GM19193 (cell line): ENCODE data around the gene PLXNA4.

Source experiments
- POLR2A ChIP-seq: IDR thresholded peaks from 4 replicates; pipeline ENCODE4 v1.6.1; 2011; ENCODE audit not compliant: insufficient read depth, insufficient read length; ENCODE audit errors: extremely low read depth

PLXNA4 gene

DNA sequence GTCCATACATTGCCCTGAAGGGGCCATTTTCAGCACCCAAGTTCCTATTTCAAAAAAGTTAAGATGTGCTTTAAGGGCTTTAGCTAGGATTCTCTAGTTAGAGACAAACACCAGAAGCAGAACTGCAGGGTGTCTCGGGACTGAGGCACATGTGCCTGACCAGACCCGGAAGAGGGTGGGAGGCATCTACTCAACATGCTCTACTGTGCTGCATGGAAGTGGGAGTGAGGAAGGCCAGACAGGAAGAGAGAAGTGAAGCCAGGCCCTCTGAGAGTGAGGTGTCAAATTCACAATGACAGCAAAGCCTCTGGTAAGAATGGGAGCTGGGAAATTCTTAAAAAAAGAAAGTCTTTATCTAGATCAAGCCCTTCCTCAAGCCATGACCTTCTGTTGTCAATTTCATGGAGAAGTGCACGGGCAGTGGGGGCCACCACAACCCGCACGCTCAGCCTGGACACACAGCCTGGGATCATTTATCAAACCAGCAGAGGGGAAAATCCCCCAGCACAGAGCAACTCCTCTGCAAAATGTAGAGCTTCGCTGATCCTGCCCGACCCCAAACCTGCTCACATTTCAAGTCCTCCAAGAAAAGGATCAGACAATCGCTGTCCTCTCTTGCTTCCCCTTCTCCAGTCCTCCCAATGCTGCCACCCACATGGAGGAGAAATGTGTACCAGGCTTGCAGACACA, 38.7 kb downstream of the PLXNA4 start:
- TF ChIP-seq POLR2A: no peak

DNA sequence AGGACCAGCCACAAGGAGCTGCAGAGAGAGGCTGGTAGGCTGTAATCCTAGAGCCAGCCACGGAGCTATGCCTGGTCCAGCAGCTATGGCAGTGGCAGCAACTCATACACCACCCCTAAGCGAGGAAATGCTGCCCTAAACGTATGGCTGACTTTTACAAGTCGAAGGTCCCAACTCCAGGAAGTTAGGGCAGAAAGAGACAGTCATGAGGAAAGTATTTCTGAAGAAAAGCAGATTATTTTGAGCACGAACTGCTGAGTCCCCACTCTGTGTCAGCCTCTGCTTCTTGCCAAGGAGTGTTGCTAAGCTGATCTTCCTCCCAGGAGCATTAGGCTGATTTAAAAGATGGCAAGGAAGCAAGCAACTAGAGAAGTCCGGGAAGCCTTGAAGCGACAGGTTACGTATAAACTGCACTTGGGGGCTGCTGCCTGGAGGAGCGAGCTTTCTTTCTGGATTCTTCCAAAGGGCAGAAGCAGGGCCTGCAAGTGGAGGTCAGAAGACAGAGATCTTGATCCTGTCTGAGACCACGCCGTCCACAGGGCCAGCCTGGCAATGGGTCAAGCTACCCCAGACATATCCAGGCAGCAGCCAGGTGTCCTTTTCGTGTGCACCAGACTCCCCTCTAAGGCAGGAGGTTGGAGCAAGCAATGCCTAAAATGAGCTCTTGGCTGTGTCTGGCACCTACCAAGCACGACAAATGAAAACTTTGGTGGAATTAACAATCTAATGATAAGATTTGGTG, 39.4 kb downstream of the PLXNA4 start:
- no peak for TF ChIP-seq POLR2A

DNA sequence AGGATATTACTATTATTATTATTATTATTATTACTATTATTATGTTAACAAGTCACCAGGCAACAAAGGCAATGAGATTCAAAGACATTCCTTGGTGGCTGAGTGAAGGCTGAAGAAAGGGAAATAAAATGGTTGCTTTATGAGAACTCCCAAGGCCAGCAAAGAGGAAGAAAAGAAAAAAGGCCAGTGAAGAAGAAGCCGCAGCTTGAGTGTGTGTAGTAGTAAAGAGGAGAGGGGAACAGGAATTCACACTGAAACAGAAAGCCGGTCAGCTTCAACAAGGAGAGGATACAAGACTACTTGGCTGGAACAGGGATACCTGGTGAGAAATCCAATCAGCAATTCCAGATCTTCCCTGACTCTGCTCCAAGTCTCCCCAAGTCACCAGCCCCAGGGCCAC, 42.4 kb downstream of the PLXNA4 start:
- no peak for TF ChIP-seq POLR2A

DNA sequence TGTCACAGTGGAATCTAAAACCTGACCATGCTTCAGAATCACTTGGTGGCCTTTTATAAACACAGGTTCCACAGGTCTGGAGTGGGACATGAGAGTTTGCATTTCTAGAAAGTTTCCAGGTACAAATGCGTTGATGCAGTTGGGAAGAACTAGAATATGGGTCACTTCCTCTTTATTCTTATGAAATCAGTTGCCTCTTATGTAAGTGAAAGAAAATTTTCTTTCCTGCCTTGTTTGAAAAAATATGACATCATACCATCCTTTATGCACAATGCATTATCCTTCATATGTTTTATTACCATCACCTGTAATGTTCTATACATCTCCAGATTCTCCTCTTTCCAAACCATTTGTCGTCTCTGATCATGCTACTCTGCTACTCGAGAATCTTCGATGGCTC, 44.0 kb downstream of the PLXNA4 start:
- no peak for TF ChIP-seq POLR2A

DNA sequence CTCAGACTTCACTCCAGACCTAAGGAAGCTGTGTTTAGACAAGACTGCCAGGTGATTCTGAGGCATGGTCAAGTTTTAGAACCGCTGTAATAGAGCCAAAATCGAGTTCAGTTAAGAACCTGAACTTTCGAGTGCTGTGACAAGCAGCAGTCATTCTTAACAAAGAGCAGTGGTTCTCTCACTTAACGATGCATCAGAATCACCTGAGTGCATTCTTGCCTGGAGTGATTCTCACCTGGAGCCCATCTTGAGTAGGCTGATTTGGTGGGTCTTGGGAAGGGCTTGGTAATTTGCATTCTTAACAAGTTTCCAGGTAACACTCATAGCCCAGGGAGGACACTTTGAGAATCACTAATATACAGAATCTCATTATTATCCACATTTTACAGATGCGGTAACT, 44.7 kb downstream of the PLXNA4 start:
- TF ChIP-seq POLR2A: no peak

DNA sequence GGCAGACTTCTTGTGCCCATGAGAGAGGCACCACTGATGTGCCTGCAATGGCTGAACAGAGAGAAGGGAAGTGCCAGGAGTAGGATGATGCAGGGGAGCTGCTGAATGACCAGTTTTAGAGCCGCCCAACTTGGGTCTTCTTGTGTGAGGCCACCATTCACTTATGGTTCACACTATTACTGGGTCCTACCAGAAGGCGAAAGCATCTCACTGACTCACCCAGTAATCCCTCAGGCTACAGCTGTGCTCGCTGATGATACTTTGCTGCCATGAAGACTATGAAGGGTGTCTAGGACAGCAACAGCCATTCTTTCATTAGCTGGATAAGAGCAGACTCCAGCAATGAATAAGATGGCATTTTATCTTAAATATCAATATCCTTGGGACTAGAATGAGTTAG, 47.6 kb downstream of the PLXNA4 start:
- TF ChIP-seq POLR2A: no peak

DNA sequence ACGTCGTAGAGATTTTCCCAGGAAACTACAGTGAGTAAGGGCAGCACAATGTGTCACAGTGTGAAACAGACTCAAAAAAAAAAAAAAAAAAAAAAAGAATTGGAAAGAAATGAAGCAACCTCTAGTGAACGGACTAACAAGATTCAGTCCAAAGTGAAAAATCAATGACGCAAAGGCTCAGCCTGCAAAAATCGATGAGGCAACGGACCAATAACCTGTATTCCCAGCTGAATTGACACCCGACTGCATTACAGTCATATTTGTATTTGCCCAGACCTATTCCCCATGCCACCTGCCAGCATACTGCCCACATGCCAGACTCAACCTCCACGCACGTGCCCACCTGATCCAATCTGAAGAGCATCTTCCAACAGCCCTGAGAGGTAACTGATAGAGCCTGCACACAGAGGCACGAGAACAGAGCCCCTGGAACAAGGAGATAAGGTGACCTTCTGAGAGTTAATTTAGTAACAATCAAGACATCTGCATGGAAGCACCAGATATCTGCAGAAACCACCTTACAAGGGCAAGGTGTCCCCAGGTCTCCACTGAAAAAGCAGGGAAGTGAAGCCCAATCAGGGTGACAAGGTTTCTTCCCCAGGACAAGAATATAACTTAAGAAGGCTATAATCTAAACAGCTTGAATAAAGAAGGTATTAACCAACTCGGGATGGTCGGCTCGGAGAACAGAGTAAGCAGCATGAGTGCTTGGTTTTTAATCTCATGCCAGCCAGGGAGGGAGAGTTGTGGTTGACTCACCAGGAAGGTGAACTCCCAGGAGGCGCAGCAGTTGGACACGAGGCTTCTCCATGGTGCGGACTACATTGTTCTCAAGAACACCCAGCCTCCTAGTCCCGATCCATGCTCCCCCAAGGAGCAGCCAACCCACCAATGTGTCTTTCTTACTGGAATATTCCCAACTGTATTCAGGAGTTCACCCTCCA, 48.5 kb downstream of the PLXNA4 start:
- TF ChIP-seq POLR2A: no peak

DNA sequence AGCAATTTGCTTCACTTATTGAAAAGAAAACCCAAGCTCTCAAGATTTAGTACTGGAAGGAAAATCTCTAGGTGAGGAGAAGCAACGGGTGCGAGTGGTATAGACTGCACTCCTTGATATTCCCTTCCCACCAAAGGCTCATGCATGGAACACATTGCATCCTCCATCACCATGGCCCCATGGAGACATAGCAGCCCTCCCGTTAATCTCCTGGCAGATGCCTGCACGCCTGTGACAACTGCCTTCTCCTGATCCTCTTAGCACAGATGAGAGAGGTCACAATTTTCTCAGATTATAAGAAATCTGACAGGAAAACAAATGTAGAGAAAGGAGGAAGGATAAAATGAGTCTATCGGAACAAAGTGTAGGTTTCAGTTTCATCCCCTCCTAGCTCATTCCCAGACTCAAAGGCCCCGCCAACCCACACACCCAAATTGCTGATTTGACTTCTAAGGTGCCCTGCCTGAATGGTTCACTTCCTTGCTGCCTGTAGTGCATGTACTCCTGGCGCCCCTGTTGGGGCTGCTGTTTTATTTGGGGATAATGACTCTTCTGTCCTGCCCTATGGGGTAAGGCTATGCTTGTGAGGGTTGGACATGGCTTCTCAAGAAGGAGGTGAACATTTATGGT, 50.0 kb downstream of the PLXNA4 start:
- no peak for TF ChIP-seq POLR2A

DNA sequence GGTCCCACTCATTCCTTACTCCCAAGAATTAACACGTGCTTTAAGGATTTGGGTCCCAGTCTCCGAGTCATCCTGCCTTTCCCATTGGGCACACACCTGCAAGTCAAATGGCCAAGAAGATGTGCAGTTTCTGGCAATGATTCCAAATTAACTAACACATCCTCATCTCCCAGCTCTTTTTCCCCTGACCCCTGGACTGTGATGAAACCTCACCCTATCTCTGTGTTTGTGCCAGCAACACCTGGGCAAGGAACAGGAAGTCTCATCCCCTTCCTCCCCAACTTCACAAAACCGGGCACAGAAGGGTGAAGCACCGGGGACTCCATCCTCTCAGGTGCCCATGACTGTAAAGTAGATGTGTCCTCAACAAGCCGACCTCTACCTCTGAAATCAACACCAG, 54.8 kb downstream of the PLXNA4 start:
- TF ChIP-seq POLR2A: no peak

DNA sequence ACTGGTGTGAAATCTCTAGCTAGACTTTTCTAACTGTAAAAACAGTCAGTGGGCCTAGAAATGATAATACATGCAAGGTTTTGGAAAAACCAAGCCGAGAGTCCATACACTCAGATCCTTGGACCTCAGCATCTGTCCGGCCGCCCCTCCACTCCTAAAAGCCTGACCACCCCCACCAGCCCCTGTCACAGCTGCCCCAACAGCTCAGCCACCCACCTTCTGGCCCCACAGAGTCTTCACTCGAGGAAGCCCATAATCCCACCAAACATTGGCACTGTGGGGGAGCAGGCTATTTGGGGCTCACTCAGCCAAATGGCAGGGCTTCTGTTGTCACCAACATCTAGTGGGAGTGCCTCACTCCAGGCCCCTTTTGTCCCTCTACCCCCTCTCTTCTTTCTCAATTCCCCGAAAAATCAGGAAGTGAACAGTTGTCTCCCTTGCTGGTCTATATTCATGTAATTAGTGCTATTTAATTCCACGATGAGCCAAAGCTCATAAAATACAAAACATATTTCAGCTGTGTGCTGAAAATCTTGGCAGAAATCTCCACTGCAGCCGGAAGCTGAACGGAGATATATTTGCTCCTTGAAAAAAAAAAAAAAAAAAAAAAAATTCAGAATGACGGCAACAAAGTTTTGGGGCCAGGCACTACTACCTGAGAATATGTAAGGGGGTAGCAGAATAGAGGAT, 55.5 kb downstream of the PLXNA4 start:
- TF ChIP-seq POLR2A: no peak

DNA sequence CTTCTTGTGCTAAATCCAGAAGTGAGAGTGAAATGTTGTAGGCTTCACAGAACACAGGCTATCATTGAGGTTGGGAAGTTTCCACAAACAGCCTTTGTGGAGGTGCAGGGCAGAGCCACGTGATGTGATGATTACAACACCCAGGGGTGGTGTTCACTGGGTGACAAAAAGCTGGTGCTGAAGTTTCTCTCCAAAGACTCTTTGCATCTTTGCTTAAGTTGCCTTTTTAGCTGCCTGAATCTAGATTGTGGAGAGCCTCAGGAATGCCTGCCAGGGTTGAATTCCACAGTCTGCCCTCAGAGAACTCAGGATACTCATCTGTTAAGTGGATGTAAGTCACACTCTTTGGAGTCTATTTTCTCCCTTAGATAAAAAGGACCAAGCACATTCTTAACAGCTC, 56.3 kb downstream of the PLXNA4 start:
- TF ChIP-seq POLR2A: no peak

DNA sequence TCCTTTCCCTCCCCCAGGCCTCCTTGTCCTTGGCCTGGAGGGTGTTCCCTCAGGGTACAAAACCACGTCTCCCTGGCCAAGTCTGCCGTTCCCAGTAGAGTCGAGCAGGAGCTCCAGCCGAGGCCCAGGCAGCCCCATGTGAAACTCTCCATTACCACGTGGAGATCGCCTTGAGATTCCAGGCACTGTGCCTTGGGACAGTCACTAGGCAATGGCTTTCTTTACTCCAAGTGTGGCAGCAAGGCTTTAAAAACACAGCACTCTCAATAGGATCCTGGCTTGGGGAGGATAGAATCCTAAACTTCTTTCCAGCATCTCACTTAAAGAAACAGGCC, 57.5 kb downstream of the PLXNA4 start:
- no peak for TF ChIP-seq POLR2A

DNA sequence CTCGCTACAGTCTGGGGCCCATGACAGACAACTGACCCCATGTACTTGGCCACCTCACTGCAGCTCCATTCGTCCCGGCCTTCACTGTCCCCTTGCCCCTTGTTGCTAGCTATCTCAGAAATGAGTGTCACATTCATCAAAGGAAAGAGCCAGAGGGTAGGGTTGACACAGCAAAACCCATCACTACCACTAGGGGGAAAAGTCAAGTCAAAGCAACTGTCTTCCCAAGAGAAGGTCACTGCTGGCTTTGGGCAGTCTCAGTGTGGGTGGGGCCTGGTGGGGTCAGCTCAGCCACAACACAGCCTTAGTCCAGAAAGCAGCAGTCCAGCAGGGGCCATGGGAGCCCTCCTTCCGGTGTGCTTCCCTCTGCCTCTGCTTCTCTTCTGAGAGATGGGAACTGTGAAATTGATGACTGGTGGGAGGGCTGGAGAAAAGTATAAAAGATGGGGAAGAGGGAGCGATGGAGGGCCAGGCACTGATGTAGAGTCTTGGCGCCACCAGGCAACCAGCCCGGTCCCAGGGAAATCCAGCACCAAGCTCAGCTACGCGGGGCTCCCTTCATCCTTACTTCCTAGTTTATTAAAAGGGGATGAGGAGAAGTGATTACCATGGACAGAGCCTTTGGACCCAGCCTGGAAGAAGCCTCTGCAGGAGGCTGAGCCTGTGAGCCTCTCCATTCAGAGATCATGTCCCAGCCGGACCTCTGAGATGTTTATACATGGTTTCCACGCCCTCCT, 58.0 kb downstream of the PLXNA4 start:
- no peak for TF ChIP-seq POLR2A
